ENCODE data around the gene MYOT.

The MYOT gene

DNA sequence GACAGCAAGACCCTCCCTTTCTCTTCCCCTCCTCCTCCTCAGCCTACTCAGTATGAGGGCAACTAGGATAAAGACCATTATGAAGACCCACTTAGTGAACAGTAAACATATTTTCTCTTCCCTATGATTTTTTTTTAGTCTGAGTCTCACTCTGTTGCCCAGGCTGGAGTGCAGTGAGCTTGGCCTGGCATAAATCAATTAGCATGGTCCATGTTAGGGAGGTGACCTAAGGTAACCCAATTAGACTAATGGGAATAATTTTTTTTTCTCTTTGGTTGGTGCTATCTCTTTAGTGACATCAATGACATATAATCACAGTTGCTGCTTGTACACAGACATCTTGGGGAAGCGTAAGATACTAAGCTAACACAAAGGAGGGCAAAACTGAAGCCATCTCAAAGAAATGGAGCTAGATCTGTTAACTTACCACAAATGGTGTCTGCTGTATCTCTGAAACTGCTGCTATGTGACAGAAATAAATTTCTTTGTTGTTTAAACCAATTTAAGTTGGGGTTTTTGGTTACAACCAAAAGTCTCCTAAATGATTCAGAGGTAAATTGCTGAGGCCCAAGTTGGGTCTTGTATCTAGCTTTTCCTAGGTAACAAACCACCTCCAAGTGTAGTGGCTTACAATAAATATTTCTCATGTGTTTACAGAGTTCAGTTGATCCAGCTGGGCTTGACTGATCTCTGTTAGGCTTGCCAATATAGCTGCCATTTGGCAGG lies 34.9 kb downstream of the MYOT start:
- DNase-seq, result no peak

DNA sequence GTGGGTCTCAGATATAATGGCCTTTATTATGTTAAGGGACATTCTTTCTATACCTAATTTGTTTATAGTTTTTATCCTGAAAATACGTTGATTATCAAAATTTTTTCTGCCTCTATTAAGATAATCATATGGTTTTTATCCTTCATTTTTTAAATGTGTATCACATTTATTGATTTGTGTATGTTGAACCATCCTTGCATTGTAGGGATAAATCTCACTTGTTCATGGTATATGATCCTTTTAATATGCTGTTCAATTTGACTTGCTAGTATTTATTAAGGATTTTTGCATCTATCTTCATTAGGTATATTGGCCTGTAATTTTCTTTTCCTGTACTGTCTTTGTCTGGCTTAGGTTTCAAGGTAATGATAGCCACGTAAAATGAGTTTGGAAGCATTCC lies 47.1 kb downstream of the MYOT start:
- no peak for DNase-seq

DNA sequence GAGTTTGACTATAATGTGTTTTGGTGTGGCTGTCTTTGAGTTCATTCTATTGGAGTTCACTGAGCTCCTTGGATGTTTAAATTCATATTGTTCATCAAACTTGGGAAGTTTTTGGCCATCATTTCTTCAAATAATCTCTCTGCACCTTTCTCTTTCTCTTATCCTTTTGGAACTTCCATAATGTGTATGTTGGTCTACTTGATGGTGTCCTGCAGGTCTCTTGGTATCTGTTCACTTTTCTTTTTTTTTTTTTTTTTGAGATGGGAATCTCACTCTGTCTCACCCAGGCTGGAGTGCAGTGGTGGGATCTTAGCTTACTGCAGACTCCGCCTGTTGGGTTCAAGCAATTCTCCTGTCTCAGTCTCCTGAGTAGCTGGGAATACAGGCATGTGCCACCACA lies 49.3 kb downstream of the MYOT start:
- DNase-seq, result no peak

DNA sequence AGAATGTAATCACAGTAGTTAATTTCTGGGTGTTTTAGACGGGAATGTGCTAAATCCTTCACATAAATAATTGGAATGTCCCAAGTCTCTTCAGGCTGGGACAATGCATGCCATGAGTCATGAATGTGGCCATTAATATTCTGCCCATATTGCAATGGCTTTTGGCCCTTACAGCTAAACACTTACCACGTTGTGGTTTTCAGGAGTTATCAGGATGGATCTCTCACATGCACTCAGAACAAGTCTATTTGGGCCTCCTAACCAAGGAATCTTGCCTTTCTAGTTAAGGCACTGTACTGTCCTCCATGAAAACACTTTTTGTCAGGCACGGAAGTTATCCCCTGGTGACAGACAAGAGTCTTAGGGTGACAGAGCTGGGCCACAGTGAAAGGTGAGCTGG lies 54.3 kb downstream of the MYOT start:
- no peak for DNase-seq

DNA sequence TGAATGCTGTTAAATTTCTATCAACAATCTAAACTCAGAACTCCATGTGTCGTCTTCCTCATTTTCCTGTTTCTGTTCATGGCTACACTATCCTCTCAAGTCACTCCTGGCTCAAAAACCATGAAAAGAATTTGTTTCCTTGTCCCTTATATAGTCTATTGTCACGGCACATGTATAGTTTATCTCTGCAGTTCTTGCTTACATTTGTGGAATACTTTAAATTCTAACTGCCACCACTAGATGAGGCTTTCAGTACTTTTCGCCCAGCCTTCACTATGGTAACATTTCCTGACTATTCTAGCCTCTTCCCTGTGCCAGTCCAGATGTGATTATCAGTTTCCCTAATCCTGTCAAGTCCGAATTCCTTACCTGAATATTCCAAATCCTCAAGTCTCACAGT lies 56.2 kb downstream of the MYOT start:
- DNase-seq, result no peak

DNA sequence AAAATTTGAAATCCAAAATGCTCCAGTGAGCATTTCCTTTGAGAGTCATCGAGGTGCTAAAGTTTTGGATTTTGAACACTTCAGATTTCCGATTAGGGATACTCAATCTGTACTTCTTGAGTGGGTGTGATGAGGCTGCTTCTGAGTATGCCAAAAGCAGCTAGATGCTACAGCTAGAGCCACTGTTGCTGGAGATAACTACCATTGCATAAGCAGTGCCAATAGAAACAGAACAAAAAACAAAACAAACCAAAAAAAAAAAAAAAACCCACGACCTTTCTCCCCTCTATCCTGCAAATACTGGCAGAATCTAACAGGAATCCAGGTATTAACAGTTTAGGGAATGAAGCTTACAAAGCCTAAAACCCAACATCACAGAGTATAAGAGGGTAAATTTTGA lies 65.1 kb downstream of the MYOT start:
- no peak for DNase-seq

DNA sequence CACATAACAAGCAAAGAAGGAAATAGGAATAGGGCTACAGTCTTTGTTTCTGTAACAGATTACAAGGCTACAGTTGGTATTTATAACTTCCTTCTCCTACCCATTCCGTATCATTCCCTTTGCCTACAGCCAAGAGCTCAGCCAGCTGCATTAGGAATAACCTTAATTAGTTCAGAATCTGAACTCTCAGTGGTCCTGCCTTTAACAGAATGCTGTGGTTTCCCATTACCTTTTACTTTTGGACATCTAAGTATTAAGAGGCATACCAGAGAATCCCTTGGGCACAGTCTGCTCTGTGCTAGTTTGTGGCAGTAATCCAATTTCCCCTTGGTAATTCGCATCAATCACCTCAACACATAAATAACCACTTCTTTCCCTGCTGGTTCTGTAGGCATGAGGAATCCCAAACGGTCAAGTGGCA lies 65.8 kb downstream of the MYOT start:
- DNase-seq, result no peak

DNA sequence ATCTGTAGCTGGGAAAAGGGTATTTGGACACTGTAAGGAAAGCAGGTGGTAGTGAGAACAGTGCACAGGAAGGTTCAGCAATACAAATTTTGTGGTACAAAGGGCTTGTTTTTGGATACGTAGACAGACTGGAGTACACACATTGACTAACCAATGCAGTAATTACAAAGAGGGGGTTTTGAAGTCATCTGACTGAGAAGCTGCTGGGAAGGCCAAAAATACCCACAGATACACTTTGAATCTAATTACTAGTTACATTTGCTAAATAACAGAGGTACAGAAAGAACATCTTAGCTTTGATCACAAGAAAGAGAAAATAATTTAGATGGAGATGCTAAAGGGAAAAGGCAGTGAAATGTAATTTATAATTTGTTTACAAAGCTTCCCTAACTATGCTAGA lies 67.5 kb downstream of the MYOT start:
- DNase-seq, result no peak

DNA sequence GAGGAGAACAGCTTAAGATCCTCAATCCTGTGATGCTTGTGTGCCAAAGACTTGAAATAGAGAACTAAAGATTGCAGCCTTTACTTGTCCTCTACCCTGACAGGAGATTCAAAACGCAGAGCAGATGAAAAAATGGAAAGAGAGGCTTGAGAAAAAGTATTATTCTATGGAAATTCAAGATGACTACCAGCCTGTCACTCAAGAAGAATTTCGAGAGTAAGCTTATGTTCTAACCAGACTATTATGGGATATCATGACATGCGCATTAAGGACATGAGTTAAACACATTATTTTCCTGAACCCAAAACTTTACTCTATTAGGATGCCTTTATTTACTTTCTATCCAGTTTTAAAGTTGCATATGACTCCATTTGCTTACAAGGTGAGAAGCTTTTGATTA lies 68.0 kb downstream of the MYOT start:
- DNase-seq, result no peak
